Hair follicular keratinocyte (primary cell): ENCODE measurements around the gene JPH3. TPM values are rescaled to one million over a fixed set of nuclear protein-coding genes. Genes with fewer than 3 reads are reported as not detected.

ENCODE experiments used
- total RNA-seq: library from RNA; depleted of rRNA; stranded (reverse); fragments of >200 nt; gene quantifications from 2 replicates; pipeline ENCODE4 v1.2.3, GENCODE V29; 2015

The JPH3 gene
- total RNA-seq: not detected in 2 replicates

GRCh38 chr16:87602001-87602775 is at the start of gene JPH3:
TSS of gene JPH3 (plus strand) at chr16:87602508. CDS start at chr16:87603147, 639 bp downstream.

Other genes with a start within 250 kb of the JPH3 start
- 17.3 and 18.6 TPM in 2 replicates for gene FBXO31, start 218.7 kb upstream of the JPH3 start, total RNA-seq
- 23.8 and 33.6 TPM in 2 replicates for gene MAP1LC3B, start 210.2 kb upstream of the JPH3 start, total RNA-seq
- gene ZCCHC14, start 109.5 kb upstream of the JPH3 start, total RNA-seq: 2.9 and 3.0 TPM in 2 replicates
- gene KLHDC4, start 163.5 kb downstream of the JPH3 start, total RNA-seq: 14.8 and 28.3 TPM in 2 replicates